ENCODE results near the gene QSOX2. TPM values are rescaled to one million over a fixed set of nuclear protein-coding genes. Genes with fewer than 3 reads are reported as not detected.

QSOX2 gene
- total RNA-seq, 2 experiments from 2014 or later: 50.0 to 57.5 TPM

DNA sequence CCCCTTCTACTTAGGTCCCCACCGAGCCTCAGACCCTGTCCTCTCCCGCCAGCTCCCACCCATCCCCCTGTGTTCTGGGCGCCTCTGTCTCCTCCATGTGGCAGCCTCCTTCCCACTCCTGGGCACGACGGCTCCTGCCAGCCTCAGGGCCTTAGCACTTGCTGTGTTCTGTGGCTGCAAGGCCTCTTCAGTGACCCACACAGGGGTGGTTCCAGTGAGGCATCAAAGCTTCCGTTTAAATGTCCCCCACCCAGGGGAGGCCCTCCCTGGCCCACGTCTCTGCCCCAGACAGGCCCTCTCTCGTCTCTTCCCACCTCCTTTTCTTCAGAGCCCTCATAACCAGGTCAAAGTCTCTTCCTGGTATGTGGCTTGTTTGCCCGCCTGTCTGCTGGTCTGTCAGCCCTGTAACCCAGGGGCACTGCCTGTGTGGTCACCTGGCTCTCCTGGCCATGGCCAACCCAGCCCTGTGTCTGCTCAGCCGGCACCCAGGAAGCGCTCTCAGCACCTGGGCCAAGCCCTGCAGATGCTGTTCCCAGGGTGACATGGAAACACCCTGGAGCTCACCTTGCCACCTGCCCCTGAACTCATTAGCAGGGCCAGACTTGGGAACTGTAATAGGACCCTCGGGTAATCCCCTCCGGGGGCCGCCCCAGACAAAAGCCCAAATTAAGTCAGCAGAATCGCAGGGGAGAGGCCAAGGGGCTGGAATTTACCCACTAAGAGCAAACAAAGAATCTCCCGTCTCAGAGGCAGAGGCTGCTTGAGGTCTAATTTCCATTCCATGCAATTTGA, 74.4 kb downstream of the QSOX2 start:
- DNase-seq (ENCODE audit: low spot score): no peak
- no peaks in the 10 kb centered on the region for H3K9me3 ChIP-seq (ENCODE audit: low read length)
- no TSS peak for BruUV-seq (replicated peaks)
- intact Hi-C loops (cut with micrococcal nuclease; ENCODE audit: unreplicated experiment): no loop called here
- H3K9me2 ChIP-seq (ENCODE audit: insufficient read depth, low read length): no peaks in the 10 kb centered on the region
- H3K36me3 ChIP-seq (ENCODE audit: insufficient read depth, low read length): no peaks in the 10 kb centered on the region
- ChIA-PET CTCF (ENCODE audit: unreplicated experiment) (interaction anchor here (0.5 kb wide), 1 partner anchor 264 kb away, joined by 12 read pairs; the partner anchor contains the start of gene CAMSAP1), POLR2A (no interaction called here)
- no peak for TF ChIP-seq CTCF (conservative IDR thresholded peaks at IDR 0.05; ENCODE audit: low read length)
- no peak for TF ChIP-seq EZH2phosphoT487 (IDR thresholded peaks at IDR 0.05; ENCODE audit: borderline replicate concordance, low read depth, low read length)
- no peak overlapping the region for H3K4me3 ChIP-seq (ENCODE audit: low read depth, low read length, poor library complexity, severe bottlenecking)
- H3K4me2 ChIP-seq (ENCODE audit: low read length): no peak overlapping the region
- no peaks in the 10 kb centered on the region for H4K20me1 ChIP-seq (ENCODE audit: insufficient read depth, low read length)
- H3K4me1 ChIP-seq (ENCODE audit: insufficient read depth, low read length, poor library complexity, severe bottlenecking): no peaks in the 10 kb centered on the region
- H2AFZ ChIP-seq (ENCODE audit: low read length): no peak overlapping the region
- H3K27ac ChIP-seq (ENCODE audit: low read depth, low read length, poor library complexity, severe bottlenecking): no peak overlapping the region
- H3K79me2 ChIP-seq (ENCODE audit: insufficient read depth, low read depth, low read length): no peaks in the 10 kb centered on the region

GRCh38 chr9:136170006-136170901, 75.4 kb downstream of the QSOX2 start:
- no TSS peak for BruUV-seq (replicated peaks)
- DNase-seq (ENCODE audit: low spot score): peak; percentile 66
- CTCF ChIA-PET (ENCODE audit: unreplicated experiment): no interaction called here
- no peaks in the 10 kb centered on the region for H4K20me1 ChIP-seq (ENCODE audit: insufficient read depth, low read length)
- H3K27ac ChIP-seq (ENCODE audit: low read depth, low read length, poor library complexity, severe bottlenecking): no peak overlapping the region
- no peaks in the 10 kb centered on the region for H3K4me1 ChIP-seq (ENCODE audit: insufficient read depth, low read length, poor library complexity, severe bottlenecking)
- no peaks in the 10 kb centered on the region for H3K79me2 ChIP-seq (ENCODE audit: insufficient read depth, low read depth, low read length)
- no peaks in the 10 kb centered on the region for H3K36me3 ChIP-seq (ENCODE audit: insufficient read depth, low read length)
- TF ChIP-seq EZH2phosphoT487 (IDR thresholded peaks at IDR 0.05; ENCODE audit: borderline replicate concordance, low read depth, low read length): no peak
- TF ChIP-seq CTCF (conservative IDR thresholded peaks at IDR 0.05; ENCODE audit: low read length): peak; percentile 90
- no peaks in the 10 kb centered on the region for H3K9me2 ChIP-seq (ENCODE audit: insufficient read depth, low read length)
- H3K4me2 ChIP-seq (ENCODE audit: low read length): no peak overlapping the region
- no peaks in the 10 kb centered on the region for H3K9me3 ChIP-seq (ENCODE audit: low read length)
- POLR2A ChIA-PET: no interaction called here
- H3K4me3 ChIP-seq (ENCODE audit: low read depth, low read length, poor library complexity, severe bottlenecking): no peak overlapping the region
- intact Hi-C loops (cut with micrococcal nuclease; ENCODE audit: unreplicated experiment): loop anchor here (1.0 kb wide), 4 partner anchors 56 to 113 kb away; no protein-coding TSS in a partner anchor
- no peak overlapping the region for H2AFZ ChIP-seq (ENCODE audit: low read length)
